T follicular helper cell (primary cell): ENCODE measurements around the gene ANKRD11.

Experiments
- DNase-seq: peaks from one replicate; pipeline ENCODE4 v3.0.0-alpha.2; 2020; ENCODE audit warnings: low read depth

Gene ANKRD11

GRCh38 chr16:89506791-89507191, 16.4 kb upstream of the ANKRD11 start:
- DNase-seq: no peak

GRCh38 chr16:89506113-89506504, 15.7 kb upstream of the ANKRD11 start:
- no peak for DNase-seq

GRCh38 chr16:89505204-89506112, 15.1 kb upstream of the ANKRD11 start:
- DNase-seq: peak; percentile 91

- DNase-seq: no peak
These were observed 13.7 kb upstream of the ANKRD11 start for GRCh38 chr16:89504091-89504490.

GRCh38 chr16:89502081-89502843, 11.9 kb upstream of the ANKRD11 start:
- DNase-seq: no peak

GRCh38 chr16:89499767-89500166, 9.4 kb upstream of the ANKRD11 start:
- no peak for DNase-seq

GRCh38 chr16:89498839-89499238, 8.5 kb upstream of the ANKRD11 start:
- DNase-seq: no peak

- no peak for DNase-seq
These were observed 4.8 kb upstream of the ANKRD11 start for GRCh38 chr16:89495121-89495520.

GRCh38 chr16:89493776-89494175, 3.4 kb upstream of the ANKRD11 start:
- no peak for DNase-seq

- DNase-seq: no peak
These were observed 1.8 kb upstream of the ANKRD11 start for GRCh38 chr16:89491974-89492687.

GRCh38 chr16:89491238-89491869, 993 bp upstream of the ANKRD11 start:
- no peak for DNase-seq

- no peak for DNase-seq
These were observed 393 bp downstream of the ANKRD11 start for GRCh38 chr16:89489898-89490438.

GRCh38 chr16:89489040-89489897, 1.1 kb downstream of the ANKRD11 start:
- DNase-seq: peak; percentile 75

- no peak for DNase-seq
These were observed 4.6 kb downstream of the ANKRD11 start for GRCh38 chr16:89485701-89486246.

- DNase-seq: no peak
These were observed 5.3 kb downstream of the ANKRD11 start for GRCh38 chr16:89484923-89485679.

GRCh38 chr16:89484041-89484501, 6.3 kb downstream of the ANKRD11 start:
- DNase-seq: no peak

GRCh38 chr16:89482817-89483205, 7.5 kb downstream of the ANKRD11 start:
- no peak for DNase-seq

- no peak for DNase-seq
These were observed 8.1 kb downstream of the ANKRD11 start for GRCh38 chr16:89482150-89482816.
